HepG2 (cell line): ENCODE results near the gene SULT2B1. TPM values are rescaled to one million over a fixed set of nuclear protein-coding genes. Genes with fewer than 3 reads are reported as not detected.

Source experiments
- ATAC-seq: fragments of 200-7000 bp; cut with Tn5 transposase; 3 replicates; pipeline ENCODE4 v1.9.1; 2020; ENCODE audit warnings: mild to moderate bottlenecking, moderate library complexity
- BruUV-seq: library from RNA; stranded (reverse); fragments of 400-500 nt; replicated peaks from 2 replicates; lab custom pipeline; 2021; lab: Mats Ljungman, UMichigan
- CTCF ChIA-PET: fragments of 300-600 bp; formaldehyde crosslinking; extraction: SDS; loops from one replicate; lab custom pipeline; 2021; ENCODE audit warnings: low total read pairs, inconsistent platforms, low intra/inter-chr PET ratio; lab: Yijun Ruan, JAX
- POLR2A ChIA-PET: fragments of 350-600 bp; sonication (Branson Sonifier 250); formaldehyde crosslinking; loops from one replicate; lab custom pipeline; 2020; ENCODE audit warnings: antibody characterized with exemption, inconsistent platforms; lab: Yijun Ruan, JAX
- DNase-seq: peaks from one replicate; pipeline ENCODE4 v3.0.0-alpha.2; 2015; ENCODE audit warnings: low spot score
- FAIRE-seq: peaks from 3 replicates; lab custom pipeline; 2011; peaks lifted over from hg19 to GRCh38; lab: Jason Lieb, UNC
- H2AFZ ChIP-seq: one replicate; pipeline ENCODE4 v1.6.1; 2011; ENCODE audit warnings: low read length, inconsistent platforms
- H3K27ac ChIP-seq: fragments of 300-600 bp; 3 replicates; pipeline ENCODE4 v1.8.0; 2011; ENCODE audit warnings: mixed run types, mild to moderate bottlenecking, mixed read lengths, low read length, inconsistent platforms; ENCODE audit not compliant: insufficient read depth; ENCODE audit errors: extremely low read length
- H3K27me3 ChIP-seq, 2 experiments: fragments of 200-600 bp in 1 of 2; 2 replicates in 1 of 2; 3 replicates in 1 of 2; pipeline versions ENCODE4 v1.6.0 to v1.8.0; 2011; ENCODE audit warnings: low read length in 2 of 2, mild to moderate bottlenecking in 2 of 2, moderate library complexity in 2 of 2, inconsistent platforms in 1 of 2; ENCODE audit not compliant: insufficient read depth in 2 of 2, control insufficient read depth in 1 of 2
- H3K36me3 ChIP-seq, 2 experiments: fragments of 200-600 bp in 1 of 2; replicated peaks in 1 of 2; 2 replicates in 1 of 2; 3 replicates in 1 of 2; pipeline versions ENCODE4 v1.5.1 to v1.8.0; 2011; ENCODE audit warnings: low read length in 2 of 2, inconsistent platforms in 1 of 2; ENCODE audit not compliant: insufficient read depth in 2 of 2, control insufficient read depth in 1 of 2
- H3K4me1 ChIP-seq: 2 replicates; pipeline ENCODE4 v1.5.1; 2012; ENCODE audit warnings: low read length, inconsistent platforms; ENCODE audit not compliant: insufficient read depth
- H3K4me2 ChIP-seq: 2 replicates; pipeline ENCODE4 v1.6.0; 2011; ENCODE audit warnings: low read depth, low read length, inconsistent platforms
- H3K4me3 ChIP-seq, 3 experiments: fragments of 200-600 bp in 1 of 3; sonication (generic), shearing (Covaris generic) in 1 of 3; replicated peaks in 1 of 3; 2 replicates each; pipeline ENCODE4 v1.5.1; 2011 to 2016; ENCODE audit warnings: low read length in 3 of 3, inconsistent platforms in 2 of 3, low read depth in 2 of 3, mild to moderate bottlenecking in 2 of 3, control low read depth in 1 of 3, mixed read lengths in 1 of 3; ENCODE audit not compliant: insufficient read depth in 1 of 3
- H3K79me2 ChIP-seq: one replicate; pipeline ENCODE4 v1.6.1; 2011; ENCODE audit warnings: low read length, inconsistent platforms; ENCODE audit not compliant: insufficient read depth
- H3K9ac ChIP-seq: 2 replicates; pipeline ENCODE4 v1.6.0; 2011; ENCODE audit warnings: mild to moderate bottlenecking, low read depth, low read length, inconsistent platforms; ENCODE audit not compliant: insufficient read depth
- H3K9me3 ChIP-seq: 2 replicates; pipeline ENCODE4 v1.5.1; 2012; ENCODE audit warnings: mild to moderate bottlenecking, low read length
- H4K20me1 ChIP-seq: 2 replicates; pipeline ENCODE4 v1.6.0; 2011; ENCODE audit warnings: inconsistent platforms, mild to moderate bottlenecking, low read length, moderate library complexity; ENCODE audit not compliant: insufficient read depth
- ARNT ChIP-seq: fragments of 450-650 bp; IDR thresholded peaks from 2 replicates; pipeline ENCODE4 v1.6.1; 2017
- CREB1 ChIP-seq, 2 experiments: fragments of 450-650 bp in 1 of 2; IDR thresholded peaks; 2 replicates each; pipeline ENCODE4 v1.6.1; 2016 to 2017; ENCODE audit warnings: control low read depth in 1 of 2, mild to moderate bottlenecking in 1 of 2, missing compliant biosample characterization in 1 of 2, missing genetic modification characterization in 1 of 2
- ETV5 ChIP-seq: IDR thresholded peaks from 2 replicates; pipeline ENCODE4 v1.6.1; 2018; ENCODE audit warnings: missing biosample characterization, missing genetic modification reagents, inconsistent platforms, borderline replicate concordance
- FUBP1 ChIP-seq: sonication (generic); formaldehyde crosslinking; IDR thresholded peaks from 2 replicates; pipeline ENCODE4 v1.5.1; 2020; ENCODE audit warnings: missing genetic modification reagents, mild to moderate bottlenecking, borderline replicate concordance
- GPBP1L1 ChIP-seq: sonication (generic); formaldehyde crosslinking; IDR thresholded peaks from 2 replicates; pipeline ENCODE4 v1.5.0; 2020; ENCODE audit warnings: mild to moderate bottlenecking, missing genetic modification reagents
- NR2F2 ChIP-seq: IDR thresholded peaks from 2 replicates; pipeline ENCODE4 v1.6.1; 2012; ENCODE audit warnings: low read depth, inconsistent platforms, borderline replicate concordance
- TCF7 ChIP-seq: sonication (generic); IDR thresholded peaks from 2 replicates; pipeline ENCODE4 v1.6.1; 2016; ENCODE audit warnings: antibody characterized with exemption, low read depth
- THRA ChIP-seq: sonication (generic); formaldehyde crosslinking; IDR thresholded peaks from 2 replicates; pipeline ENCODE4 v1.4.0; 2020; ENCODE audit warnings: missing genetic modification reagents, borderline replicate concordance
- THYN1 ChIP-seq: sonication (generic); formaldehyde crosslinking; IDR thresholded peaks from 2 replicates; pipeline ENCODE4 v1.8.1; 2023; ENCODE audit warnings: low read depth, mild to moderate bottlenecking, moderate library complexity, missing genetic modification reagents, borderline replicate concordance
- ZNF234 ChIP-seq: sonication (generic); formaldehyde crosslinking; conservative IDR thresholded peaks from 2 replicates; pipeline ENCODE4 v1.5.1; 2020; ENCODE audit warnings: mild to moderate bottlenecking, missing genetic modification reagents
- ZNF597 ChIP-seq: sonication (generic); formaldehyde crosslinking; IDR thresholded peaks from 2 replicates; pipeline ENCODE4 v1.5.0; 2020; ENCODE audit warnings: missing genetic modification reagents
- ZNF703 ChIP-seq: sonication (generic); formaldehyde crosslinking; IDR thresholded peaks from 2 replicates; pipeline ENCODE4 v1.5.1; 2020; ENCODE audit warnings: missing genetic modification reagents, mild to moderate bottlenecking, moderate library complexity, borderline replicate concordance
- ZSCAN5A ChIP-seq: sonication (generic); formaldehyde crosslinking; IDR thresholded peaks from 2 replicates; pipeline ENCODE4 v1.8.0; 2022; ENCODE audit warnings: mild to moderate bottlenecking, missing genetic modification reagents, borderline replicate concordance
- WGBS: methylation state at CpG from one replicate; pipeline ENCODE4 v1.1.6; 2017; ENCODE audit warnings: low lambda C conversion rate; 5-methylcytosine and 5-hydroxymethylcytosine counted together
- in situ Hi-C: cut with HindIII; loops from 2 replicates; pipeline ENCODE4 v1.10.0; 2017; ENCODE audit warnings: low pct_unique_long_range_greater_than_20kb; ENCODE audit not compliant: extremely low pct_ligation_motif_present
- intact Hi-C: fragments of 100-400 bp; cut with micrococcal nuclease; formaldehyde crosslinking; loops from one replicate; pipeline ENCODE4 v1.10.0; 2022; ENCODE audit not compliant: unreplicated experiment
- polyA plus RNA-seq, 8 experiments: library from polyadenylated mRNA; depleted of rRNA in 3 of 8; stranded (reverse) in 7 of 8; unstranded in 1 of 8; fragments of >200 nt; fragmentation: Illumina TruSeq in 4 of 8; extraction: Trizol in 4 of 8; gene quantifications; 2 replicates each; pipeline versions ENCODE4 v1.2.1 to v1.2.3, GENCODE V29; 2011 to 2016; ENCODE audit warnings: low read depth in 4 of 8, missing spikeins in 1 of 8, mixed read lengths in 1 of 8; ENCODE audit not compliant: insufficient read depth in 1 of 8
- total RNA-seq, 5 experiments: library from RNA; depleted of rRNA; stranded (reverse); fragments of >200 nt; fragmentation: Illumina TruSeq; extraction: Trizol; gene quantifications; 2 replicates each; pipeline ENCODE4 v1.2.3, GENCODE V29; 2016; ENCODE audit warnings: low read depth in 1 of 5

Gene SULT2B1
- total and polyA plus RNA-seq, 2 of the 13 experiments (the other 11 are each of a cell fraction or from before 2014, with no cell fraction given): 0.13 TPM; not detected in 1

GRCh38 chr19:48514123-48514458 lies 37.9 kb upstream of the SULT2B1 start:
- peak overlapping the region; percentile 84 for H3K4me2 ChIP-seq
- H3K79me2 ChIP-seq: no peaks in the 10 kb centered on the region
- H3K36me3 ChIP-seq: no peaks in the 10 kb centered on the region
- H3K4me3 ChIP-seq: peak overlapping the region in 1 of 3 experiments; percentile 84; a peak in 1 of 6 replicates
- H3K4me1 ChIP-seq: peaks cover 30% of the 10 kb centered on the region
- ChIA-PET CTCF (no interaction called here), POLR2A (interaction anchor here (0.9 to 1.0 kb wide), 2 partner anchors 12 to 44 kb away, joined by 3 to 4 read pairs; no protein-coding TSS in a partner anchor)
- H3K27ac ChIP-seq: no peak overlapping the region
- intact Hi-C loops: no loop called here
- H2AFZ ChIP-seq: no peak overlapping the region
- in situ Hi-C loops: no loop called here
- ATAC-seq: no peak
- no peak for DNase-seq
- no TSS peak for BruUV-seq
- 21% methylated on average over 6 of the region's 11 CpGs for WGBS
- peaks cover 6 to 25% of the 10 kb centered on the region in 2 experiments; a peak in 4 of 5 replicates for H3K27me3 ChIP-seq
- no peaks in the 10 kb centered on the region for H3K9me3 ChIP-seq
- H3K9ac ChIP-seq: no peak overlapping the region
- FAIRE-seq: no peak
- no peaks in the 10 kb centered on the region for H4K20me1 ChIP-seq
- TF ChIP-seq THRA (CRISPR knock-in tag) (no peak), ZNF597 (no peak), CREB1 (IDR thresholded peaks at IDR 0.05) (no peak), CREB1 (CRISPR knock-in tag; IDR thresholded peaks at IDR 0.05) (no peak), ZNF703 (CRISPR knock-in tag) (no peak), GPBP1L1 (CRISPR knock-in tag) (no peak), ARNT (no peak), TCF7 (no peak), FUBP1 (no peak), ETV5 (CRISPR knock-in tag) (no peak), ZSCAN5A (no peak), ZNF234 (CRISPR knock-in tag) (0 out of 2 replicates have a peak, but pooled peaks have one; percentile 14), NR2F2 (no peak), THYN1 (no peak)
